22Rv1 (cell line): ENCODE measurements around the gene PSG6.
"Not testable (repeated sequence)": the region's sequence is repeated elsewhere in the genome, so short reads cannot be mapped to it uniquely, and the experiment has no call there.

Experiments
- ZFX ChIP-seq: fragments of 450-650 bp; IDR thresholded peaks from 2 replicates; pipeline ENCODE4 v1.6.1; 2017; ENCODE audit warnings: antibody characterized with exemption, borderline replicate concordance
- TF ChIP-seq, protein P1 (sequence below): fragments of 450-650 bp; IDR thresholded peaks from 2 replicates; pipeline ENCODE4 v1.5.1; 2017; ENCODE audit warnings: mild to moderate bottlenecking

DNA sequence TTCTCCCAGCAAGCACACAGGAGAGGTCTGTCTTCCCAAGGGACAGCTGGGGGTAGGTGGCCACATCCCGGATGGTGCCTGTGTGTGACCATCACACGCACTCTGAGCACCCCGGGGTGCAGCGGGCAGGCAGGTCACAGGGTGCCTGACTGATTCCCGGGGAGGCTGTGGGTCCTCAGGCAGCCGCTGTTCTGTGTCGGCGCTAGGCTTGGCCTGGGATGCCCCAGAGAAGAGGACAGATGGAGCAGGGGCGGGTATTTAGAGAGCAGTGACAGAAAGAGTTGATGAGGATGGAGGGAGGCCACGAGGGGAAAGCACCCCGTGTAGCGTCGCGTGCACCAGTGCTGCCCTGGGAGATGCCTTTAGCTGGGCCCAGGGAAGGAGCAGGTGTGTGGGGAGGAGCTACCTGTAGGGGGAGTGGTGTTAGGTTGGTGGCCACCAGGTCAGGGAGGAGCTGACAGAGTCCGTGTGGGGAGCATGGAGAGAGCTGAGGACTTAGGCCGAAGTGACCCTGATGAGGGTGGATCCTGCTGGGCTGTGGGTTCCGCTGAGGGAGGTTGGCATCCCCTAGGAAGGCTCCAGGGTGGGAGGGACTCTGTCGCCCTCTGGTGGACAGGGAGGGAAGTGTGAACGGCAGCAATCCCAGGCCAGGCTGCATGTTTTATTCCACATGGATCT is 60.7 kb downstream of the PSG6 start:
- TF ChIP-seq, protein P1, sequence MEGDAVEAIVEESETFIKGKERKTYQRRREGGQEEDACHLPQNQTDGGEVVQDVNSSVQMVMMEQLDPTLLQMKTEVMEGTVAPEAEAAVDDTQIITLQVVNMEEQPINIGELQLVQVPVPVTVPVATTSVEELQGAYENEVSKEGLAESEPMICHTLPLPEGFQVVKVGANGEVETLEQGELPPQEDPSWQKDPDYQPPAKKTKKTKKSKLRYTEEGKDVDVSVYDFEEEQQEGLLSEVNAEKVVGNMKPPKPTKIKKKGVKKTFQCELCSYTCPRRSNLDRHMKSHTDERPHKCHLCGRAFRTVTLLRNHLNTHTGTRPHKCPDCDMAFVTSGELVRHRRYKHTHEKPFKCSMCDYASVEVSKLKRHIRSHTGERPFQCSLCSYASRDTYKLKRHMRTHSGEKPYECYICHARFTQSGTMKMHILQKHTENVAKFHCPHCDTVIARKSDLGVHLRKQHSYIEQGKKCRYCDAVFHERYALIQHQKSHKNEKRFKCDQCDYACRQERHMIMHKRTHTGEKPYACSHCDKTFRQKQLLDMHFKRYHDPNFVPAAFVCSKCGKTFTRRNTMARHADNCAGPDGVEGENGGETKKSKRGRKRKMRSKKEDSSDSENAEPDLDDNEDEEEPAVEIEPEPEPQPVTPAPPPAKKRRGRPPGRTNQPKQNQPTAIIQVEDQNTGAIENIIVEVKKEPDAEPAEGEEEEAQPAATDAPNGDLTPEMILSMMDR = peak; percentile 45
- TF ChIP-seq ZFX = not testable (repeated sequence)
